C4-2B (cell line): ENCODE measurements around the gene LILRA6.

Experiments
- H3K27ac ChIP-seq: fragments of 450-650 bp; 2 replicates; pipeline ENCODE4 v1.5.1; 2017
- ZFX ChIP-seq: fragments of 450-650 bp; IDR thresholded peaks from 2 replicates; pipeline ENCODE4 v1.6.1; 2017
- TF ChIP-seq, protein P1 (sequence below): fragments of 450-650 bp; conservative IDR thresholded peaks from 2 replicates; pipeline ENCODE4 v1.5.1; 2017; ENCODE audit warnings: mild to moderate bottlenecking

LILRA6 gene

DNA sequence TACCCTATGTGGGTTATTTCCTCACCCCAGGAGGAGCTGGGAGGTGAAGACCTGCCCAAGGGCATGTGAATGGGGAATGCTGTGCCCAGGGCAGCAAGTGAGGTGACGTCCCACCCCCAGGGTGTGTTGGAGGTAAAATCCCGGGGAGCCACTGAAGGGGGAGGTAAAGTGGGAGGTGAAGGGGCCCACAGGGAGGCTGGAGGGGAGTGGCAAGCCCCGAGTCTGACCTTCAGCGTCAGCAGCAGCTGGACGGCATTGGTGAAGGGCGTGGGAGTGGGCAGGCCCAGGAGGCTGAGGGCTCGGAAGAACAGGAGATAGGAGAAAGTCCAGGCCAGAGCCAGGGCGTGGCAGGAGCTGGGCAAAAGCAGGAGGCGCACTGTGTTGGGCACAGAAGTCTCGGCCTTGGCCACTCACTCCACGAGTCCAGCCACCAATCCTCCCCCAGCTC lies 55.6 kb downstream of the LILRA6 start:
- H3K27ac ChIP-seq = no peak overlapping the region
- TF ChIP-seq, protein P1, sequence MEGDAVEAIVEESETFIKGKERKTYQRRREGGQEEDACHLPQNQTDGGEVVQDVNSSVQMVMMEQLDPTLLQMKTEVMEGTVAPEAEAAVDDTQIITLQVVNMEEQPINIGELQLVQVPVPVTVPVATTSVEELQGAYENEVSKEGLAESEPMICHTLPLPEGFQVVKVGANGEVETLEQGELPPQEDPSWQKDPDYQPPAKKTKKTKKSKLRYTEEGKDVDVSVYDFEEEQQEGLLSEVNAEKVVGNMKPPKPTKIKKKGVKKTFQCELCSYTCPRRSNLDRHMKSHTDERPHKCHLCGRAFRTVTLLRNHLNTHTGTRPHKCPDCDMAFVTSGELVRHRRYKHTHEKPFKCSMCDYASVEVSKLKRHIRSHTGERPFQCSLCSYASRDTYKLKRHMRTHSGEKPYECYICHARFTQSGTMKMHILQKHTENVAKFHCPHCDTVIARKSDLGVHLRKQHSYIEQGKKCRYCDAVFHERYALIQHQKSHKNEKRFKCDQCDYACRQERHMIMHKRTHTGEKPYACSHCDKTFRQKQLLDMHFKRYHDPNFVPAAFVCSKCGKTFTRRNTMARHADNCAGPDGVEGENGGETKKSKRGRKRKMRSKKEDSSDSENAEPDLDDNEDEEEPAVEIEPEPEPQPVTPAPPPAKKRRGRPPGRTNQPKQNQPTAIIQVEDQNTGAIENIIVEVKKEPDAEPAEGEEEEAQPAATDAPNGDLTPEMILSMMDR = no peak
- no peak for TF ChIP-seq ZFX
